PC-9 (cell line): ENCODE measurements around the gene GPR152.
"Not testable (repeated sequence)": the region's sequence is repeated elsewhere in the genome, so short reads cannot be mapped to it uniquely, and the experiment has no call there.

ENCODE experiments used
- EZH2 ChIP-seq: fragments of 200-600 bp; sonication (generic); IDR thresholded peaks from 2 replicates; pipeline ENCODE4 v1.8.0; 2017; ENCODE audit warnings: antibody characterized with exemption, low read depth
- TF ChIP-seq, protein P1 (sequence below): fragments of 200-600 bp; sonication (generic); conservative IDR thresholded peaks from 2 replicates; pipeline ENCODE4 v1.6.1; 2017; ENCODE audit warnings: mixed run types, antibody characterized with exemption, mild to moderate bottlenecking, moderate library complexity

DNA sequence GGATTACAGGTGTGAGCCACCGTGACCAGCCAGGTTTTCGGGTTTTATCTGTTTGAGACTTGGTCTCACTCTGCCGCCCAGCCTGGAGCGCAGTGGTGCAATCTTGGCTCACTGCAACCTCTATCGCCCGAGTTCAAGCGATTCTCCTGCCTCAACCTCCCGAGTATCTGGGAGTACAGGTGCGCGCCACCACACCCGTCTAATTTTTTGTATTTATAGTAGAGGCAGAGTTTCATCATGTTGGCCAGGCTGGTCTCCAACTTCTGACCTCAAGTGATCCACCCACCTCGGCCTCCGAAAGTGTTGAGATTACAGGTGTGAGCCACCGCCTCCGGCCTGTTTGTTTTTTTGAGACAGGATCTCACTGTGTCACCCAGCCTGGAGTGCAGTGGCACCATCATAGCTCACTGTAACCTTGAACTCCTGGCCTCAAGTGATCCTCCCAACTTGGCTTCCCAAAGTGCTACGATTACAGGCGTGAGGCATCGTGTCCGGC, 25.1 kb downstream of the GPR152 start:
- TF ChIP-seq, protein P1, sequence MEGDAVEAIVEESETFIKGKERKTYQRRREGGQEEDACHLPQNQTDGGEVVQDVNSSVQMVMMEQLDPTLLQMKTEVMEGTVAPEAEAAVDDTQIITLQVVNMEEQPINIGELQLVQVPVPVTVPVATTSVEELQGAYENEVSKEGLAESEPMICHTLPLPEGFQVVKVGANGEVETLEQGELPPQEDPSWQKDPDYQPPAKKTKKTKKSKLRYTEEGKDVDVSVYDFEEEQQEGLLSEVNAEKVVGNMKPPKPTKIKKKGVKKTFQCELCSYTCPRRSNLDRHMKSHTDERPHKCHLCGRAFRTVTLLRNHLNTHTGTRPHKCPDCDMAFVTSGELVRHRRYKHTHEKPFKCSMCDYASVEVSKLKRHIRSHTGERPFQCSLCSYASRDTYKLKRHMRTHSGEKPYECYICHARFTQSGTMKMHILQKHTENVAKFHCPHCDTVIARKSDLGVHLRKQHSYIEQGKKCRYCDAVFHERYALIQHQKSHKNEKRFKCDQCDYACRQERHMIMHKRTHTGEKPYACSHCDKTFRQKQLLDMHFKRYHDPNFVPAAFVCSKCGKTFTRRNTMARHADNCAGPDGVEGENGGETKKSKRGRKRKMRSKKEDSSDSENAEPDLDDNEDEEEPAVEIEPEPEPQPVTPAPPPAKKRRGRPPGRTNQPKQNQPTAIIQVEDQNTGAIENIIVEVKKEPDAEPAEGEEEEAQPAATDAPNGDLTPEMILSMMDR = not testable (repeated sequence)
- TF ChIP-seq EZH2 = not testable (repeated sequence)
